ENCODE measurements around the gene RAB36.

Gene RAB36

DNA sequence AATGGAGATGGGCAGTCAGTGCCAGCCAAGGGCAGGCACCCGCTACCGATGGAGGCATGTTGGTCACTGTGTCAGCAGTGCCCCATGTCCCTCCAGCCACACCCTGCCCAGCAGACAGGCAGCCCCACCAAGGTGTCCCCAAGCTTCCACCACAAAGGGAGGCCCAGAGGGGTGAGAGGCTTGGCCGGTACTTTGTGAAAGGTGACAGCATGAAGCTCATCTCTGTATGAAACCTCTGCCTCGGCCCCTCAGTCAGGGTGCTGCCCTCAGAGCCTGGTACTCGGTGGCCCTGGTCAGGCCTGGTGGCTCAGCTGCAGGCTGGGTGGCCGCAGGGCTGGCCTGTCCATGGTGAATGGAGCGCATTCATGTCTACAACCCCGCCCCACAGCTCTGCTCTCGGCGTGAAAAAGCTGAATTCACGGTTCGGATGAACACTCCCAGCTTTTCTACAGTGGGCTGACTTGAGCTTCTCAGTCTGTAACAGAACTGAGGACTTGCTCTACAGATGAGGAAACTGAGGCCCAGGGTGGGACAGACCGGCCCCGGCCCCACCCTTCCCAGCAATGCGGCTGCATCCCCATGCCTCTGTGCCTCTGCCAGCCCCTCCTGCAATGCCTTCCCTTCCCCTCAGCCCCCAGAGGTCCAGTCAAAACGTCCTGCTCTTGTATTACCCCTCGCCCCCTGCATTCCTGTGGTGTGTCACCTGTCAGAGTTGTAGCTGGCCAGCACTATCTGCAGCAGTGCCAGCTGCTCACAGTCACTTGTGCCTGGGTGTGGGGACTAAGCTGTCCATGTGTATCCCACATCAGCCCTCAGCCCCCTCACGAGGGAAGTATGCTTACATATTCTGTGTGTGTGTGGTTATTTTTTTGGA lies 31.2 kb upstream of the RAB36 start:
- TF ChIP-seq, protein P1, sequence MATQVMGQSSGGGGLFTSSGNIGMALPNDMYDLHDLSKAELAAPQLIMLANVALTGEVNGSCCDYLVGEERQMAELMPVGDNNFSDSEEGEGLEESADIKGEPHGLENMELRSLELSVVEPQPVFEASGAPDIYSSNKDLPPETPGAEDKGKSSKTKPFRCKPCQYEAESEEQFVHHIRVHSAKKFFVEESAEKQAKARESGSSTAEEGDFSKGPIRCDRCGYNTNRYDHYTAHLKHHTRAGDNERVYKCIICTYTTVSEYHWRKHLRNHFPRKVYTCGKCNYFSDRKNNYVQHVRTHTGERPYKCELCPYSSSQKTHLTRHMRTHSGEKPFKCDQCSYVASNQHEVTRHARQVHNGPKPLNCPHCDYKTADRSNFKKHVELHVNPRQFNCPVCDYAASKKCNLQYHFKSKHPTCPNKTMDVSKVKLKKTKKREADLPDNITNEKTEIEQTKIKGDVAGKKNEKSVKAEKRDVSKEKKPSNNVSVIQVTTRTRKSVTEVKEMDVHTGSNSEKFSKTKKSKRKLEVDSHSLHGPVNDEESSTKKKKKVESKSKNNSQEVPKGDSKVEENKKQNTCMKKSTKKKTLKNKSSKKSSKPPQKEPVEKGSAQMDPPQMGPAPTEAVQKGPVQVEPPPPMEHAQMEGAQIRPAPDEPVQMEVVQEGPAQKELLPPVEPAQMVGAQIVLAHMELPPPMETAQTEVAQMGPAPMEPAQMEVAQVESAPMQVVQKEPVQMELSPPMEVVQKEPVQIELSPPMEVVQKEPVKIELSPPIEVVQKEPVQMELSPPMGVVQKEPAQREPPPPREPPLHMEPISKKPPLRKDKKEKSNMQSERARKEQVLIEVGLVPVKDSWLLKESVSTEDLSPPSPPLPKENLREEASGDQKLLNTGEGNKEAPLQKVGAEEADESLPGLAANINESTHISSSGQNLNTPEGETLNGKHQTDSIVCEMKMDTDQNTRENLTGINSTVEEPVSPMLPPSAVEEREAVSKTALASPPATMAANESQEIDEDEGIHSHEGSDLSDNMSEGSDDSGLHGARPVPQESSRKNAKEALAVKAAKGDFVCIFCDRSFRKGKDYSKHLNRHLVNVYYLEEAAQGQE (IDR thresholded peaks at IDR 0.05; ENCODE audit: insufficient read depth in 1 of 2, low read depth in 2 of 2, low read length in 2 of 2) = no peak
- TF ChIP-seq SIN3A (IDR thresholded peaks at IDR 0.05; ENCODE audit: borderline replicate concordance, insufficient read depth, low read length) (no peak), POLR2AphosphoS5 (IDR thresholded peaks at IDR 0.05; ENCODE audit: low read depth, low read length) (no peak), TAF1 (IDR thresholded peaks at IDR 0.05; ENCODE audit: borderline replicate concordance, insufficient read depth, low read length) (no peak), FOXP2 (optimal IDR thresholded peaks at IDR 0.05; ENCODE audit: borderline replicate concordance, extremely low read depth, extremely low read length, insufficient read depth) (no peak)

DNA sequence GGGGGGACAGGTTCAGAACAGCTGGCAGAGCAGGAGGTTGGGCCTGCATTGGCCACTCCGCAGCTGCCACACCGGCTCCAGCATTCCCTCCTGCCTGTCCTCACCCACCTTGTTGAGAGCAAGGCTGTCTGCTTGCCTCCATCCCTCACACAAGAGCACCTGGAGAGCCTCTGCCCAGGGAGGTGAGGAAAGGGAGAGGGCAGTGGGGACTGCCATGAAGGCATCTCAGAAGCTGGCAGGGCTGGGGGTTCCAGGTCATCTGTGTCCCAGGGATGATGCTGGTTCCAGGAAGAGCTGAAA lies 30.6 kb upstream of the RAB36 start:
- TF ChIP-seq POLR2AphosphoS5 (IDR thresholded peaks at IDR 0.05; ENCODE audit: low read depth, low read length) (no peak), TAF1 (IDR thresholded peaks at IDR 0.05; ENCODE audit: borderline replicate concordance, insufficient read depth, low read length) (no peak), FOXP2 (optimal IDR thresholded peaks at IDR 0.05; ENCODE audit: borderline replicate concordance, extremely low read depth, extremely low read length, insufficient read depth) (no peak), SIN3A (IDR thresholded peaks at IDR 0.05; ENCODE audit: borderline replicate concordance, insufficient read depth, low read length) (no peak)
- TF ChIP-seq, protein P1 (IDR thresholded peaks at IDR 0.05; ENCODE audit: insufficient read depth in 1 of 2, low read depth in 2 of 2, low read length in 2 of 2) = no peak

DNA sequence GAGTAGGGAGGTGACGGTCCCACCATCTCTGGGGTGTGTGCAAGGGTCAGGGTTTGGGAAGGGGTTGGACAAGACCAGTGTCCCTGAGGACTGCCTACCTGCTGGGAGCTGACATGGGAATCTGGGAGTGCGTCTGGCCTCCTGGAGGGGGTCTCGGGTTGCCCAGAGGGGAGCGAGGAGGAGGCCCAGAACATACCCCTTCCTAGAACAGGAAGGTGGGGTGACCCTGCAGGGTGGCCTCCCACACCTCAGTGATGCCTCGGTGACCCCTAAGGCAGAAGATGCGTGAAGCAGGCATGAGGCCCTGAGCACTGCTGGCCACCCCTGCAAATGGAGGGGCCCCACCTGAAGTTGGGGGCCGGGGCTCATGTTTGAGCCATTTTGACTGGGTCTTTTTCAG lies 29.9 kb upstream of the RAB36 start:
- TF ChIP-seq FOXP2 (optimal IDR thresholded peaks at IDR 0.05; ENCODE audit: borderline replicate concordance, extremely low read depth, extremely low read length, insufficient read depth) = no peak
- TF ChIP-seq TAF1 (IDR thresholded peaks at IDR 0.05; ENCODE audit: borderline replicate concordance, insufficient read depth, low read length) = no peak
- TF ChIP-seq, protein P1 (IDR thresholded peaks at IDR 0.05; ENCODE audit: insufficient read depth in 1 of 2, low read depth in 2 of 2, low read length in 2 of 2) = no peak
- TF ChIP-seq SIN3A (IDR thresholded peaks at IDR 0.05; ENCODE audit: borderline replicate concordance, insufficient read depth, low read length) = no peak

DNA sequence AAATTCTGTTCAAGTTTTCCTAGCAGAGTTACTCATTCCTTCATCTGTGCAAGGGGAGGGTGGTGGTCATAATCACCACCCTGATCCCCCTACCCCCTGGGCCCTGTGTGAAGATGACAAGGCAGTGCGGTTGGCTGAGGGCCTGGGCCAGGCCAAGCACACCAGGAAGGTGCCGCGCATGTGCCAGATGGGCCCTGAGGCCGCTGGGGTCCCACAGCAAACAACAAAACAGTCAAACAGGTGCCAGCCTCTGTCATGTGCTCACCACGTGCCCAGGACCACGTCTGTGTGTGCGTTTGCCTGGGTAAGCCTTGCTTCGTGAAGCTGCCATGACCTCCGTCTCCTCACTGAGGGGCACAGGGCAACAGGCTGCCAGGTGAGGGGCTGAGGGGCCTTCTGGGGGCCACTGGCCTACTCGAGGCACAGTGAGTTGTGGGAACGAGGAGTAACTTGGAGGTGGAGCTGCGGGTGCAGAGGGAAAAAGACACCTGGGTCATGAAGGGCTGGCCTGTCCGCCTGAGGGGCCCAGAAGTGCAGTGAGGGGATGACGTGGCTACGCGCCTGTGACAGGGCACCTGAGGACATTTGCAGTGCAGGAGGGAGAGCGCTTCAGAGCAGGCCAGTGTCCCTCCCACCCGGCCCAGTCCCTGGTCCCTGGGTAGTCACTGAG lies 29.3 kb upstream of the RAB36 start:
- TF ChIP-seq FOXP2 (optimal IDR thresholded peaks at IDR 0.05; ENCODE audit: borderline replicate concordance, extremely low read depth, extremely low read length, insufficient read depth) = no peak
- TF ChIP-seq SIN3A (IDR thresholded peaks at IDR 0.05; ENCODE audit: borderline replicate concordance, insufficient read depth, low read length) = no peak
- no peak for TF ChIP-seq TAF1 (IDR thresholded peaks at IDR 0.05; ENCODE audit: borderline replicate concordance, insufficient read depth, low read length)
- no peak for TF ChIP-seq POLR2AphosphoS5 (IDR thresholded peaks at IDR 0.05; ENCODE audit: low read depth, low read length)
- TF ChIP-seq, protein P1 (IDR thresholded peaks at IDR 0.05; ENCODE audit: insufficient read depth in 1 of 2, low read depth in 2 of 2, low read length in 2 of 2) = no peak

All from PFSK-1 (cell line).